ENCODE measurements around the gene FBN1.

Gene FBN1

GRCh38 chr15:48516121-48516520 lies 129.4 kb downstream of the FBN1 start:
- Histone ChIP-seq H3K4me3 (ENCODE audit: low read depth, low read length) (no peak overlapping the region), H3K27me3 (ENCODE audit: insufficient read depth, low read depth, severe bottlenecking) (no peaks in the 10 kb centered on the region), H3K9me3 (ENCODE audit: severe bottlenecking) (no peaks in the 10 kb centered on the region), H3K27ac (no peak overlapping the region), H3K36me3 (no peaks in the 10 kb centered on the region)
- TF ChIP-seq CTCF (IDR thresholded peaks at IDR 0.05; ENCODE audit: low read depth, low read length) = no peak
- DNase-seq = no peak

- H3K4me3 ChIP-seq (ENCODE audit: low read depth, low read length) = no peak overlapping the region
- no peaks in the 10 kb centered on the region for H3K36me3 ChIP-seq
- H3K27me3 ChIP-seq (ENCODE audit: insufficient read depth, low read depth, severe bottlenecking) = no peaks in the 10 kb centered on the region
- TF ChIP-seq CTCF (IDR thresholded peaks at IDR 0.05; ENCODE audit: low read depth, low read length) = no peak
- no peak overlapping the region for H3K27ac ChIP-seq
- DNase-seq = no peak
- no peaks in the 10 kb centered on the region for H3K9me3 ChIP-seq (ENCODE audit: severe bottlenecking)
Observed at GRCh38 chr15:48515500-48515899, 130.0 kb downstream of the FBN1 start.

- TF ChIP-seq CTCF (IDR thresholded peaks at IDR 0.05; ENCODE audit: low read depth, low read length) = no peak
- H3K27ac ChIP-seq = no peak overlapping the region
- DNase-seq = no peak
- no peaks in the 10 kb centered on the region for H3K36me3 ChIP-seq
- H3K4me3 ChIP-seq (ENCODE audit: low read depth, low read length) = no peak overlapping the region
- H3K9me3 ChIP-seq (ENCODE audit: severe bottlenecking) = no peaks in the 10 kb centered on the region
- no peaks in the 10 kb centered on the region for H3K27me3 ChIP-seq (ENCODE audit: insufficient read depth, low read depth, severe bottlenecking)
Observed at GRCh38 chr15:48514103-48514816, 131.2 kb downstream of the FBN1 start.

GRCh38 chr15:48510976-48511375 lies 134.5 kb downstream of the FBN1 start:
- Histone ChIP-seq H3K36me3 (no peaks in the 10 kb centered on the region), H3K4me3 (ENCODE audit: low read depth, low read length) (no peak overlapping the region), H3K9me3 (ENCODE audit: severe bottlenecking) (no peaks in the 10 kb centered on the region), H3K27me3 (ENCODE audit: insufficient read depth, low read depth, severe bottlenecking) (no peaks in the 10 kb centered on the region), H3K27ac (no peak overlapping the region)
- TF ChIP-seq CTCF (IDR thresholded peaks at IDR 0.05; ENCODE audit: low read depth, low read length) = no peak
- DNase-seq = no peak

GRCh38 chr15:48507416-48508065 lies 138.0 kb downstream of the FBN1 start:
- DNase-seq = peak; percentile 25
- TF ChIP-seq CTCF (IDR thresholded peaks at IDR 0.05; ENCODE audit: low read depth, low read length) = peak; percentile 76

More at GRCh38 chr15:48507416-48508065, 138.0 kb downstream of the FBN1 start:
- Histone ChIP-seq H3K27ac (no peak overlapping the region), H3K4me3 (ENCODE audit: low read depth, low read length) (no peak overlapping the region), H3K27me3 (ENCODE audit: insufficient read depth, low read depth, severe bottlenecking) (no peaks in the 10 kb centered on the region), H3K9me3 (ENCODE audit: severe bottlenecking) (no peaks in the 10 kb centered on the region), H3K36me3 (no peaks in the 10 kb centered on the region)
